ENCODE results near the gene AP3D1.

Gene AP3D1

DNA sequence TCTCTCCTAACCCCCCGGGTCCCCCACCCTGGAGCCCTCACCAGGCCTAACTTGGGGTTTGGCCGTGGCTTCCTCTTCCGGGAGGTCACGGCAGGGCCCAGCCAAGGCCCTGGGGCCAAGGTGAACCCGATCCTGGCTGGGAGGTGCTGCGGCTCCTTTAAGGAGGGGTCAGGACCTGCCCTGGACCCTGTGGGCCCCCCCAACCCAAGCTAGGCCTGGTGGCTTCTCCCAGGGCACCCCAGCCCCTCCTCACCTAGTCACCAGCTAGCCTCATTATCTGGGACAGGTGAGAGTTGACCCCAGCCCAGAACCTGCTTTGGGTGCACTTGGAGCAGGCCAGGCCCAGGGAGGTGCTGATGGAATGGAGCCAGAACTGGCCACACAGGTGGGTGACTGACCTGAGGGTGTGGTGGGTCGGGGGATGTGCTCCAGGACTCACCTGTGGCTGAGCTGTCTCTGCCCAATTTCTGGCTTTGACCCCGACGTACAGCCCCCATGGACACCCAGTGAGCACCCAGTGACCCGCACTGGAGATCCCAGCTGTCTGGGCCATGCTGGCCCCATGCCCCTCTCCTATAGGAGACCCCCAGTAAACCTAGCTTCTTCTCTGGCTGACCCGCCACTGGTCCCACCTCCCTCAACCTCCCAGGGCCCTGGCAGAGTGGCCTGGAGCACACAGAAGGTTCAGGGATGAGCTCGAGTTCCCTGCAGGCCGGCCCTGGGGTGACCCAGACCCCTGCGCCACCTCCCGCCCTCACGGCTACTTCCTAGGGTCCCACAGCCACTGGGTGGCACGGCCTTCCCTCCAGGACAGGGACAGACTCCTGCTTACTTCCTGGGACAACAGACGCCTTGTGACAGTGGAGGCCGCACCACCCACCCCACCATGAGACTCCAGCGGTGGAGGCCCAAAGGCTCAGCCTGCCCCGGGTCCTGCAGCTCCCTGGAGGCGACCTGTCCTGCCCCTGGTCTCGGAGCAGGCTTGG is 93.6 kb downstream of the AP3D1 start:
- H3K27me3 ChIP-seq (ENCODE audit: insufficient read depth, low read length), result no peaks in the 10 kb centered on the region
- no peak overlapping the region for H3K4me3 ChIP-seq (ENCODE audit: low read length)
- H3K36me3 ChIP-seq (ENCODE audit: insufficient read depth, low read depth, low read length), result no peaks in the 10 kb centered on the region
- H3K27ac ChIP-seq (ENCODE audit: low read length), result no peak overlapping the region
- H3K9ac ChIP-seq (ENCODE audit: low read depth, low read length), result no peak overlapping the region; the same call in 1 of the 2 replicates
- no peaks in the 10 kb centered on the region for H3K9me3 ChIP-seq (ENCODE audit: insufficient read depth, low read depth, low read length)
- peaks cover 11% of the 10 kb centered on the region; the same call in 1 of the 2 replicates for H3K4me1 ChIP-seq (ENCODE audit: insufficient read depth, low read length)

DNA sequence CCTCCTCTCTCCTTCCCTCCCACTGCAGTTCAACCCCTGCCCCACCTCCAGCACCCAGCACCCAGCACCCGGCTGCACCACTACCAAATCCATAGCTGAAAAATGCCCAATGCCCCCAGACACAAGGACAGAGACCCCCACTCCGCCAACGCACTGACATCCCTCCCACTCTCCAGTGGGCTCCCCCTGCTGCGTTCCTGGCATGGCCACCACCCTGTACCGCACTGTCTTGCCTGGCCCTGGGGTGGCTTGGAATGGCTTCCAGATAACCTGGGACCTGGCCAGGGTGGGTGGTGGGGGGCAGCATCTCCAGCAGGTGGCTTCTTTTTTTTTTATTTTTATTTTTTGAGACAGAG is 94.6 kb downstream of the AP3D1 start:
- no peaks in the 10 kb centered on the region for H3K9me3 ChIP-seq (ENCODE audit: insufficient read depth, low read depth, low read length)
- H3K4me3 ChIP-seq (ENCODE audit: low read length), result no peak overlapping the region
- H3K4me1 ChIP-seq (ENCODE audit: insufficient read depth, low read length), result peaks cover 11% of the 10 kb centered on the region; the same call in 1 of the 2 replicates
- no peaks in the 10 kb centered on the region for H3K36me3 ChIP-seq (ENCODE audit: insufficient read depth, low read depth, low read length)
- no peak overlapping the region for H3K9ac ChIP-seq (ENCODE audit: low read depth, low read length)
- H3K27ac ChIP-seq (ENCODE audit: low read length), result no peak overlapping the region
- H3K27me3 ChIP-seq (ENCODE audit: insufficient read depth, low read length), result no peaks in the 10 kb centered on the region

DNA sequence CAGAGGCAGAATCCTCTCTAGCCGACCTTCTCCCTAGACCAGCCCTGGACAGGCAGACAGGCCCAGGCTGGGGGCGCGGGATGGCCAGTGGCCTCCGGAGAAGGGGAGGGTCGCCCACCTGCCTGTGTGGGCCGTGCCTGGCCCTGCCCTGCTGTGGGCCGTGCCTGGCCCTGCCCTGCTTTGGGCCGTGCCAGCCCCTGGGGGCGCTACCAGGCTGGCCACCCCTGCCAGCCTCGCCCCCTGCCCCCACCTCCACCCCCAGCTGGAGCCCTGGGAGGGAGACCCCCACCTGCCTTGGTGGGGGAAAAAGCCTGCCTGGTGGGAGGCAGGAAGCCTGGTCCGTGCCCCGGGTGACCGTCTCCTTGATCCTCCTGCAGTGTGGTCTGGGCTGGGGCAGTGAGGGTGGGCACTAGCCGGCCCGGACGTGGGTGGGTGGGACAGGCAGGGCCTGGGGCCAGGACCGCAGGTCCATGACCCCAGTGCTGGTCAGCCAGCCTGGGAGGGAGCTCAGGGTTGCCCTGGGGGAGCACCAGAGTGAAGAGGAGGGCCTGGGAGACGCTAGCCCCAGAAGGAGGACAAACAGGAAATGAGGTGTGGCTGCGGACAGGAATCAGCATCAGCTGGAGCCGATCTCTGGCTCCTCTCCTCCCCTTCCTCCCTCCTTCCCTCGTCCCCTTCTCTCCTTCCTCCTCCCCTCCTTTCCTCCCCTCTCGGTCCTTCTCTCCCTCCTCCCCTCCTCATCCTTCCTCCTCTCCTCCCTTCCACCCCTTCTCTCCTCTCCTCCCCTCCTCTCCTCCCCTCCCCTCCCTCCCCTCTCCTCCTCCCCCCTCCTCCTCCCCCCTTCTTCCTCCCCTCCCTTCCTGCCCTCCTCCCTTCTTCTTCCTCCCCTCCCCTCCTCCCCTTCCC is 95.2 kb downstream of the AP3D1 start:
- Histone ChIP-seq H3K4me1 (ENCODE audit: insufficient read depth, low read length) (peaks cover 11% of the 10 kb centered on the region; the same call in 1 of the 2 replicates), H3K27me3 (ENCODE audit: insufficient read depth, low read length) (no peaks in the 10 kb centered on the region), H3K4me3 (ENCODE audit: low read length) (no peak overlapping the region), H3K9me3 (ENCODE audit: insufficient read depth, low read depth, low read length) (no peaks in the 10 kb centered on the region), H3K36me3 (ENCODE audit: insufficient read depth, low read depth, low read length) (no peaks in the 10 kb centered on the region), H3K9ac (ENCODE audit: low read depth, low read length) (peak overlapping the region; percentile 37; the same call in 1 of the 2 replicates), H3K27ac (ENCODE audit: low read length) (no peak overlapping the region)

DNA sequence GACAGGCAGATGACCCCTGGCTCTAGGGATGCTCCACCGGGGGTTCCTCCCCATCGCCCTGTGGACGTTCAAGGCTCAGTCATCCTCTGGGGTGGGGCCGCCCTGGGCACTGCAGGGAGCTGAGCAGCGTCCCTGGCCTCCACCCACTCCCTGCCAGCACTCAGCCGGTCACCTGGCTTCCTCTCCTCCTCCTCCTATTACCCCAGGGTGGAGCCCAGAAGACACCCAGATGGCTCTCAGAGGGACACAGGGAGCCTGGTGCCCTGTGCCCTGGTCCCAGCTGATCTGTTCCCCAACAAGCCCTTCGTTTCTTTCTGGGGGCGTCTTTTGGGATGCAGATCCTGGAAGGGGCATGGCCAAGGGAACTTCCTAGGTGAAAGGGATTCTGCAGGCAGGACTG is 96.6 kb downstream of the AP3D1 start:
- no peaks in the 10 kb centered on the region for H3K36me3 ChIP-seq (ENCODE audit: insufficient read depth, low read depth, low read length)
- no peak overlapping the region for H3K4me3 ChIP-seq (ENCODE audit: low read length)
- H3K4me1 ChIP-seq (ENCODE audit: insufficient read depth, low read length), result peaks cover under 1% of the 10 kb centered on the region; the same call in 1 of the 2 replicates
- H3K9me3 ChIP-seq (ENCODE audit: insufficient read depth, low read depth, low read length), result no peaks in the 10 kb centered on the region
- no peak overlapping the region for H3K27ac ChIP-seq (ENCODE audit: low read length)
- no peak overlapping the region for H3K9ac ChIP-seq (ENCODE audit: low read depth, low read length)
- H3K27me3 ChIP-seq (ENCODE audit: insufficient read depth, low read length), result no peaks in the 10 kb centered on the region

DNA sequence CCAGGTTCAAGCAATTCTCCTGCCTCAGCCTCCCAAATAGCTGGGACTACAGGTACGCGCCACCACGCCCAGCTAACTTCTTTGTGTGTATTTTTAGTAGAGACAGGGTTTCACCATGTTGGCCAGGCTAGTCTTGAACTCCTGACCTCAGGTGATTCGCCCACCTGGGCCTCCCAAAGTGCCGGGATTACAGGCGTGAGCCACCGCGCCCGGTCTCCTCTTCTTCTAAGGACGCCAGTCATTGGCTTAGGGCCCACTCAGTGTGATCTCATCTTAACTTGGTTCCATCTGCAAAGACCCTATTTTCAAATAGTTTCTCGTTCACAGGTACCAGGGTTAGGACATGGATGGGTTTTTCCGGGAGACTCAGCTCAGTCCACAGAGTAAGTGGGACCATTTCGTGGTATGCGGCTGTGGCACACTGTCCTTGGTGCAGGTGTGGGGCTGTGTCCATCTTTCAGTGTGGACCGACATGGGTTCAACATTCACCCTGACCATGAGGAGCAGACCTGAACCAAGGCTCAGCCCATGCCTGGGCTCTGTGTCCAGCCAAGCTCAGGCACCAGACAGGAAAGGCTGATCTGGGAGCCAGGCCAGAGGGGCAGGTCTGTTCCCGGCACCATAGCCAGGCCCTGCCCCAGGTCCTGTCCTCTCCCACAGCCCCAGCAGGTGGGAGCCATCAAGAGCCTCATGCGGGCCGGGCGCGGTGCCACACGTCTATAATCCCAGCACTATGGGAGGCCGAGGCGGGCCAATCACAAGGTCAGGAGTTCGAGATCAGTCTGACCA is 97.6 kb downstream of the AP3D1 start:
- Histone ChIP-seq H3K9ac (ENCODE audit: low read depth, low read length) (no peak overlapping the region), H3K36me3 (ENCODE audit: insufficient read depth, low read depth, low read length) (peaks cover 8% of the 10 kb centered on the region), H3K27me3 (ENCODE audit: insufficient read depth, low read length) (no peaks in the 10 kb centered on the region), H3K4me3 (ENCODE audit: low read length) (no peak overlapping the region), H3K4me1 (ENCODE audit: insufficient read depth, low read length) (no peaks in the 10 kb centered on the region; the same call in 1 of the 2 replicates), H3K9me3 (ENCODE audit: insufficient read depth, low read depth, low read length) (no peaks in the 10 kb centered on the region), H3K27ac (ENCODE audit: low read length) (no peak overlapping the region)

DNA sequence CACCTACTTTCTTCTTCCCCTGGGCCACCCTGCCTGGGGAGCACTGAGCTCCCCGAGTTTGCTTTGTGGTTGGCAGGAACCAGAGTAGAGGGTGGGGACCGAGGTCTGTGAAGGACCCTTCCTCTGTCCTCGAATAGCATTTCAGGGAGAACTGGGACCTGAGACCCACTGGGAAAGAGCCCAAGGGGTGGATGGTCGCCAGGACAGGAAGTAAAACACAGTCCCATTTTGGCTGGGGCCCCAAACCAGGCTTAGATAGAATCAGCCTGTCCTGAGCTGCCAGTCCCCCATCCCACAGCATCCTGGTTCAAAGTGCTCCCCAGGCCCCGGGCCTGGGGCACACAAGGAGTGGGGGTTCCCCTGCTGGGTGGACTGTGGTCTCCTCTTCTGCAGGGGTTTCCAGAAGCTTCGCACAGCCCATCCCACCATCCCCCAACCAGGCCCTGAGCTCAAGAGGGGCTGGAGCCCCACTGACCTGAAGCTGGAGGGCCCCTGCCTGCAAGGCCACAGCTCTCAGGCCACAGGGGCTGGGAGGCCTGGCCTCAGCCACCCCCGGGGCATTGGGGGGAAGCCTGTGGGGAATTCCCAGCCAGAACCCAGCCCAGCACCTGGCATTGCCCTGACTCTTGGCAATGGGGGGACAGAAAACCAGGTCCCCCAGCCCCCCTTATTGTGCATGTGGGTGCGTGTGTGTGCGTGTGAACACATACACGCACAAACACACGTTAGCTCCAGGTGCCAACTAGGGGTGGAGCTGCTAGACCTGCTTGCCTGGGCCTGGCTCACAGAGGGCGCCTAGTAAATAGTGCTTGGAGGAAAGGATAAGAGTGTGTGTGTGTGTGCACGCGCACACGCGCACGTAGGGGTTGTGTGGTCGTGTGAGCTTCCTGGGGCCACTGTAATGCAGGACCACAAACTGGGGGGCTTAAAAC is 99.3 kb downstream of the AP3D1 start:
- Histone ChIP-seq H3K4me1 (ENCODE audit: insufficient read depth, low read length) (no peaks in the 10 kb centered on the region), H3K9me3 (ENCODE audit: insufficient read depth, low read depth, low read length) (no peaks in the 10 kb centered on the region), H3K4me3 (ENCODE audit: low read length) (peak overlapping the region; percentile 63; the same call in 1 of the 2 replicates)

DNA sequence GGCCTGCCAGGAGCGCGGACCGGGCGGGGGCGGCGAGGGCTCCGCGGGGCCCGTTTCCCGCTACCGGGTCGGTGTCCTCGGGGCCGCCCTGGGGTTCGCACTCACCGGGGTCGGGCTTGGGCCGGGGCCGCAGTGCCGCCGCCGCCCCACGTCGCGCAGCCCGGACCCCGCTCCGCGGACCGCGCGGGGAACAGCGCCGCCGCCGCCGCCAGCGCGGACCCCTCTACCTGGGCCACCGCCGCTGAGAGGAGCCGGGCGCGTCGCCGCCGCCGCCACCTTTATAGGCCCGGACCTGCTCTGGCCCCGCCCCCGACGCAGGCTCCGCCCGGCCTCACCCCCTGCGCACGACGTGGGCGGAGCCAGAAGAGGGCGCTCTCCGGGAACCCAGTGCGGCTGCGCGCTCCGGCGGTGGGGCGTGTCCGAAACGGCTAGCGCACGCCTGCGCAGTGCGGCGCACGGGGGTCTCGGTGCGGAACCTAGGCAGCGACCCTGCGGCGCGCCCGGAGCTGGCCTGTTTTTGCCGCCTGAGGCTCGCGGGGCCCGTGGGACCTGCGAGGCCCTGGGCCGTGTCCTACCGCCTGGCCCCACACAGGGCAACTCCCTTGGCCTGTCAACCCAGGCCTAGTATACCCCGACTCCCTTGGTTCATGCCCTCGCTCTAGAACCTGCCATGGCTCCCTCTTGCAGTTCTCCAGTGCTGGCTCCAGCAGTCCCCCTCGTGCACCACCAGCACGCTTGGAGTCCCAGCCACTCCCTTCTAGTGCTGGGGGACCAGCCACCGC is 100.2 kb downstream of the AP3D1 start, which contains the start of gene MKNK2:
Gene MKNK2, minus strand, starts transcription at position 254 of the 782 bp plus-strand sequence. CDS start 393 bp downstream, outside the sequence.
- Histone ChIP-seq H3K9me3 (ENCODE audit: insufficient read depth, low read depth, low read length) (no peaks in the 10 kb centered on the region), H3K9ac (ENCODE audit: low read depth, low read length) (peak within 1 kb of the TSS; percentile 84; the same call in 1 of the 2 replicates), H3K4me3 (ENCODE audit: low read length) (peak within 1 kb of the TSS; percentile 88), H3K27ac (ENCODE audit: low read length) (peak within 1 kb of the TSS; percentile 36), H3K36me3 (ENCODE audit: insufficient read depth, low read depth, low read length) (peaks cover 8% of the 10 kb centered on the region), H3K27me3 (ENCODE audit: insufficient read depth, low read length) (no peaks in the 10 kb centered on the region), H3K4me1 (ENCODE audit: insufficient read depth, low read length) (no peaks in the 10 kb centered on the region)

More for the DNA sequence above, 99.3 kb downstream of the AP3D1 start:
- Histone ChIP-seq H3K27me3 (ENCODE audit: insufficient read depth, low read length) (no peaks in the 10 kb centered on the region), H3K36me3 (ENCODE audit: insufficient read depth, low read depth, low read length) (peaks cover 8% of the 10 kb centered on the region), H3K9ac (ENCODE audit: low read depth, low read length) (peak overlapping the region; percentile 56; the same call in 1 of the 2 replicates), H3K27ac (ENCODE audit: low read length) (no peak overlapping the region)
